ENCODE measurements around the gene MAMSTR. TPM values are rescaled to one million over a fixed set of nuclear protein-coding genes. Genes with fewer than 3 reads are reported as not detected.

The MAMSTR gene
- total and polyA plus RNA-seq, 9 of the 15 experiments (the other 6 are each of a cell fraction or from before 2014, with no cell fraction given), result 0.08 to 1.00 (median 0.40) TPM; not detected in 1

GRCh38 chr19:48724796-48725753 is 5.5 kb upstream of the MAMSTR start (continued):
- peak; percentile 86; the same call in 1 of the 2 replicates for TF ChIP-seq ZNF395 (CRISPR knock-in tag; IDR thresholded peaks at IDR 0.05)
- peak; percentile 50 for TF ChIP-seq SUPT5H (IDR thresholded peaks at IDR 0.05)
- peak; percentile 59; the same call in 1 of the 2 replicates for TF ChIP-seq CREB3L1 (IDR thresholded peaks at IDR 0.05; ENCODE audit: borderline replicate concordance, low read depth)
- TF ChIP-seq TBP (optimal IDR thresholded peaks at IDR 0.05; ENCODE audit: low read depth, low read length), result peak; percentile 13
- TF ChIP-seq PHF8 (IDR thresholded peaks at IDR 0.05; ENCODE audit: borderline replicate concordance, low read length), result peak; percentile 39; the same call in 1 of the 2 replicates
- TF ChIP-seq ZNF512 (tag; IDR thresholded peaks at IDR 0.05), result no peak
- peak in 1 of 2 experiments; percentile 9; a peak in 1 of 3 replicates for TF ChIP-seq CBX3 (IDR thresholded peaks at IDR 0.05; ENCODE audit: borderline replicate concordance in 1 of 2, low read length in 2 of 2)
- no peak for TF ChIP-seq ZNF12 (CRISPR knock-in tag; IDR thresholded peaks at IDR 0.05)
- TF ChIP-seq HMBOX1 (IDR thresholded peaks at IDR 0.05), result no peak
- no peak for TF ChIP-seq ZNF224 (CRISPR knock-in tag; IDR thresholded peaks at IDR 0.05)
- TF ChIP-seq ATF6 (CRISPR knock-in tag; IDR thresholded peaks at IDR 0.05), result no peak
- 0 out of 2 replicates have a peak, but pooled peaks have one; percentile 12 for TF ChIP-seq ESRRA (IDR thresholded peaks at IDR 0.05; ENCODE audit: borderline replicate concordance, low read depth)
- peak in 1 of 2 experiments; percentile 77; a peak in 2 of 4 replicates for TF ChIP-seq ZNF639 (CRISPR knock-in tag; conservative IDR thresholded peaks at IDR 0.05 in 1 of 2, IDR thresholded peaks at IDR 0.05 in 1 of 2)
- TF ChIP-seq LCOR (CRISPR knock-in tag; IDR thresholded peaks at IDR 0.05), result no peak
- TF ChIP-seq NFRKB (IDR thresholded peaks at IDR 0.05; ENCODE audit: low read depth), result 0 out of 2 replicates have a peak, but pooled peaks have one; percentile 62
- peak; percentile 18; the same call in 1 of the 2 replicates for TF ChIP-seq ELF2 (CRISPR knock-in tag; IDR thresholded peaks at IDR 0.05)

All from K562 (cell line).